Kasumi-1 (cell line): ENCODE results near the gene ALKAL2.

Experiments used
- DNase-seq, 2 experiments: peaks; one replicate each; lab custom pipeline; 2025; lab: John Stamatoyannopoulos, UW

The ALKAL2 gene

GRCh38 chr2:244547-244946 is 43.3 kb downstream of the ALKAL2 start:
- DNase-seq: no peak

GRCh38 chr2:238869-239268 is 49.0 kb downstream of the ALKAL2 start:
- DNase-seq: no peak

- DNase-seq: no peak
Measured at GRCh38 chr2:238431-238830, 49.5 kb downstream of the ALKAL2 start.

GRCh38 chr2:237878-238277 is 50.0 kb downstream of the ALKAL2 start:
- no peak for DNase-seq

- no peak for DNase-seq
Measured at GRCh38 chr2:236993-237539, 50.8 kb downstream of the ALKAL2 start.

GRCh38 chr2:234421-234820 is 53.5 kb downstream of the ALKAL2 start:
- no peak for DNase-seq

GRCh38 chr2:233030-233429 is 54.9 kb downstream of the ALKAL2 start:
- DNase-seq: no peak

GRCh38 chr2:231521-232185 is 56.2 kb downstream of the ALKAL2 start:
- DNase-seq: no peak
